ENCODE measurements around the gene COBLL1. TPM values are rescaled to one million over a fixed set of nuclear protein-coding genes. Genes with fewer than 3 reads are reported as not detected.

Gene COBLL1
- total RNA-seq, 1 donor from 2014 or later, result 13.3 TPM

DNA sequence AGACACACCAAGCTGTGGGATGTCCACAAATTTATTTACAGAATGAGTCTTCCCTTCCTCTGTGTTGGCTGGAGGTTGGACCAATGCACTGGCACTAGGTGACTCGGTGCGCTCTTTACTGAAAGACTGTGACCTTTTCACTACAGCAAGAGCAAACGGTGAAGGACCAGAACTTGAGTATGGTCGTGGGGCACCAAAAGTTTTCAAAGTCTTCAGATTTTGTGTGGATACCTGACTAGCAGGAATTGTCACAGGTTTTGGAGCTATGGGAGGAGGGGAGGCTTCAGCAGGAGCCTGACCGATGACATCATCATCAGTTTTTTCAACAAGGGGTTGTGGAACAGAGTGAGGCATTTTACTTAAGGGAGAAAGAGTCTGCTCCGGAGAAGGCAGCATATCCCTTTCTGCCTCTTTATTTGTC lies 147.3 kb downstream of the COBLL1 start:
- Histone ChIP-seq H3K4me1 (no peaks in the 10 kb centered on the region), H3K36me3 (peaks cover 8 to 41% of the 10 kb centered on the region in 2 donors), H3K9me3 (no peaks in the 10 kb centered on the region), H3K27me3 (no peaks in the 10 kb centered on the region), H3K4me3 (no peak overlapping the region), H3K27ac (peak overlapping the region in 1 of 2 donors; percentile 5)
- intact Hi-C loops (cut with DNase I), result no loop called here
- DNase-seq (ENCODE audit: low spot score in 2 of 2), result no peak
- TF ChIP-seq, protein P1, sequence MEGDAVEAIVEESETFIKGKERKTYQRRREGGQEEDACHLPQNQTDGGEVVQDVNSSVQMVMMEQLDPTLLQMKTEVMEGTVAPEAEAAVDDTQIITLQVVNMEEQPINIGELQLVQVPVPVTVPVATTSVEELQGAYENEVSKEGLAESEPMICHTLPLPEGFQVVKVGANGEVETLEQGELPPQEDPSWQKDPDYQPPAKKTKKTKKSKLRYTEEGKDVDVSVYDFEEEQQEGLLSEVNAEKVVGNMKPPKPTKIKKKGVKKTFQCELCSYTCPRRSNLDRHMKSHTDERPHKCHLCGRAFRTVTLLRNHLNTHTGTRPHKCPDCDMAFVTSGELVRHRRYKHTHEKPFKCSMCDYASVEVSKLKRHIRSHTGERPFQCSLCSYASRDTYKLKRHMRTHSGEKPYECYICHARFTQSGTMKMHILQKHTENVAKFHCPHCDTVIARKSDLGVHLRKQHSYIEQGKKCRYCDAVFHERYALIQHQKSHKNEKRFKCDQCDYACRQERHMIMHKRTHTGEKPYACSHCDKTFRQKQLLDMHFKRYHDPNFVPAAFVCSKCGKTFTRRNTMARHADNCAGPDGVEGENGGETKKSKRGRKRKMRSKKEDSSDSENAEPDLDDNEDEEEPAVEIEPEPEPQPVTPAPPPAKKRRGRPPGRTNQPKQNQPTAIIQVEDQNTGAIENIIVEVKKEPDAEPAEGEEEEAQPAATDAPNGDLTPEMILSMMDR (IDR thresholded peaks at IDR 0.05), result no peak

DNA sequence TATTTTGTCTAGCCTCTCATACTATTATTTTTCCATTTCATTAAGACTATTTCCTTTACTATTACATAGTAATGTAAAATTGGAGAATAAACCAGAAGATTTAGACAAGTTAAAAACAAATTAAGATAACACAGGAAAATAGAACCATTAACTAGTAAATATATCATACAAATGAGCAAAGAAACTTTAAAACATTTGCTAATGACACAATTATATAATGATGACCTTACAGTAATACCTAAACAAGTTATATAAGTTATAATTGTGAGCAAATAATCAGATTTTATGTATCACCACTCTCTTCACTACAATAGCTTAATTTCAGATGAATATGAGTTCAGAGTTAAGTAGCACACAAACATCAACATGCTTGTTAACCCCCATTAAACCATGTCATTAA lies 147.8 kb downstream of the COBLL1 start:
- no peaks in the 10 kb centered on the region for H3K27me3 ChIP-seq
- intact Hi-C loops (cut with DNase I), result no loop called here
- H3K36me3 ChIP-seq, result peaks cover 8 to 36% of the 10 kb centered on the region in 2 donors
- peak overlapping the region in 1 of 2 donors; percentile 5 for H3K27ac ChIP-seq
- no peak for DNase-seq (ENCODE audit: low spot score in 2 of 2)
- TF ChIP-seq, protein P1 (IDR thresholded peaks at IDR 0.05), result no peak
- no peaks in the 10 kb centered on the region for H3K9me3 ChIP-seq
- H3K4me3 ChIP-seq, result no peak overlapping the region
- no peaks in the 10 kb centered on the region for H3K4me1 ChIP-seq

DNA sequence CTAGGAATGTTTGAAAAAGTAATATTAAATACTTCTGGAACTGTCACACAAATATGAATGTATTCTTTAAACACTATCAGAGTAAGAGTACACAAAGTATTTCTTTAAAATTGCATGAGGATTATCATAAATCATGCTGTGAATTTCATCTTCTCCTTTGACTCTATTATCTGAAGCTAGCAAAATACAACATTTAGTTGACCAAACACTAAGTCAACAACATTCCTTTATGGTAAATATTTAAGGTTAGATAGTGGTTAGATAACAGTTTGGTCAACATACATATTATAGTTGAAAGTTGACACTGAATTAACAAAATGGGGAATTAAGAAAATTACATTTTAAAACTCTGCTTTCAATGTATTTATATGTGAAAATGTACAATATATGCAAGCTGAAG lies 148.2 kb downstream of the COBLL1 start:
- H3K9me3 ChIP-seq, result no peaks in the 10 kb centered on the region
- TF ChIP-seq, protein P1 (IDR thresholded peaks at IDR 0.05), result no peak
- intact Hi-C loops (cut with DNase I), result no loop called here
- H3K27ac ChIP-seq, result no peak overlapping the region
- DNase-seq (ENCODE audit: low spot score in 2 of 2), result no peak
- H3K4me3 ChIP-seq, result no peak overlapping the region
- peaks cover 8 to 37% of the 10 kb centered on the region in 2 donors for H3K36me3 ChIP-seq
- H3K4me1 ChIP-seq, result no peaks in the 10 kb centered on the region
- H3K27me3 ChIP-seq, result no peaks in the 10 kb centered on the region

DNA sequence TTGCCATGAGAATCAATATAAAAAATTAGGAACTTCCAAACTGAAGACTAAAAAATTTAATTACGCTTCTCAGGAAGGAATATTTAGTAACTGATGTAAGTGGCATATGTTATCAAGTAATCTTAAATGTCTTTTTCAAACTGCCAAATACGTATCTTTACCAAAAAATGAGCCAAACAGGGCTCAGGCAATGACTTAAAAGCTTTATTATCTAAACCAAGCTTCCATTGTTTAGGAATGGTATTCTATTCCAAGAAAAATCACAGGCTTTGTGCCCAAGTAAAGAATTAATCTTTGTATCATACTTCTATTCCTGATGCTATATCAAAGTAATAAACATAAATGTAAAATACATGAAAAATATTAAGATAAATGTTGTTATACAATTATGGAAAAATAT lies 148.7 kb downstream of the COBLL1 start:
- no peaks in the 10 kb centered on the region for H3K27me3 ChIP-seq
- peaks cover 8 to 42% of the 10 kb centered on the region in 2 donors for H3K36me3 ChIP-seq
- DNase-seq (ENCODE audit: low spot score in 2 of 2), result no peak
- no peak overlapping the region for H3K27ac ChIP-seq
- H3K9me3 ChIP-seq, result no peaks in the 10 kb centered on the region
- H3K4me1 ChIP-seq, result no peaks in the 10 kb centered on the region
- H3K4me3 ChIP-seq, result no peak overlapping the region
- intact Hi-C loops (cut with DNase I), result no loop called here
- TF ChIP-seq, protein P1 (IDR thresholded peaks at IDR 0.05), result no peak

DNA sequence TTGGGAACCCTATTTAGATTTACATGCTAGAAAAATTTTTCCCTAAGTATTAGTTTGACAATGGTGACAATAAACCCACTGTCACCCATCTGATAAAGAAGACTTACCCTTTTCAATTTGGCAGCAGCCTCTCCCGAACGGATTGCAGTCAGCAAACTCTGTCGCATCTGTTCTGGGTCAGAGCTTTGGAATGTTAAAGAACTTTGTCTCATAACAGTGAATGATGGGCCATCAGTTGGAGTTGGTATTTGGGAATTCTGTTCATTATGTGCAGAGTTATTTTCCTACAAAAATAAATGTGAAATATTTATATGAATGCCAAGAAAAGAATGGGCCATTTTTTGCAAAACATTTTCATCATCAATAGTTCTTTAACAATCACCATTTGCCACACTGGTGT lies 149.5 kb downstream of the COBLL1 start:
- peaks cover 8 to 50% of the 10 kb centered on the region in 2 donors for H3K36me3 ChIP-seq
- no peaks in the 10 kb centered on the region for H3K27me3 ChIP-seq
- no peaks in the 10 kb centered on the region for H3K4me1 ChIP-seq
- intact Hi-C loops (cut with DNase I), result no loop called here
- TF ChIP-seq, protein P1 (IDR thresholded peaks at IDR 0.05), result no peak
- H3K27ac ChIP-seq, result no peak overlapping the region
- DNase-seq (ENCODE audit: low spot score in 2 of 2), result no peak
- no peaks in the 10 kb centered on the region for H3K9me3 ChIP-seq
- no peak overlapping the region for H3K4me3 ChIP-seq

DNA sequence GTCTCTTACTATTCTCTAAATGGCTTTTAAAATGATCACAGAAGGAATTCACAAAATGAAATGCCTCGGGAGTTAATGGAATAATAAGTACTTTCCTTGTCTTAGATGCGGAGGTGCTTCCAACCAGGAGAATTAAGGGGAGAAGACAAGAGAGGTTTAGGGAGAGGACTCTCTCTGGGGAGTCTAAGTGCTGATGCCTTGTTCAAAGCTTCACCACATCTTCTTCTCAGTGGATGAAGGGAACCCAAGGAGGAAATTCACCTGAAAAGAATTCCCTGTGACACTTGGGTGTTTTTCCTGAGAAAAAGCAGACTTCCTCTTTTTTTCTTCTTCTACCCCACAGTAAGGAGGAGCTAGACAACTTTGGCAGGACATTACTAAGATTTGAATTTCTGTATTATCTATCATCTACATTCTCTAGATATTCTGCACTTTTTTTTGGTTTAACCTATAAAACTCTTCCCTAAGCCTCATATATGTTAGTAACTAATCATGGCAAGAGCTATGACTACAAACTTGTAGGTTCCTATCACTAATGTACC lies 150.2 kb downstream of the COBLL1 start:
- intact Hi-C loops (cut with DNase I), result no loop called here
- TF ChIP-seq, protein P1 (IDR thresholded peaks at IDR 0.05), result no peak
- no peak overlapping the region for H3K4me3 ChIP-seq
- H3K36me3 ChIP-seq, result peaks cover 8 to 53% of the 10 kb centered on the region in 2 donors
- no peaks in the 10 kb centered on the region for H3K9me3 ChIP-seq
- H3K27me3 ChIP-seq, result no peaks in the 10 kb centered on the region
- H3K27ac ChIP-seq, result no peak overlapping the region
- DNase-seq (ENCODE audit: low spot score in 2 of 2), result no peak
- H3K4me1 ChIP-seq, result no peaks in the 10 kb centered on the region
